ACHN (cell line): ENCODE results near the gene SELPLG.
"Not testable (repeated sequence)": the region's sequence is repeated elsewhere in the genome, so short reads cannot be mapped to it uniquely, and the experiment has no call there.

Experiments
- DNase-seq: peaks from one replicate; pipeline ENCODE4 v3.0.0-alpha.2; 2015
- in situ Hi-C: cut with HindIII; loops from 2 replicates; pipeline ENCODE4 v1.10.0; 2017; ENCODE audit warnings: low sequenced_read_pairs, low pct_ligation_motif_present, low pct_unique_long_range_greater_than_20kb

SELPLG gene

GRCh38 chr12:108599948-108600701, 33.6 kb downstream of the SELPLG start:
- in situ Hi-C loops: no loop called here

GRCh38 chr12:108599541-108599940, 34.2 kb downstream of the SELPLG start:
- in situ Hi-C loops: no loop called here
- DNase-seq: no peak

More at GRCh38 chr12:108599948-108600701, 33.6 kb downstream of the SELPLG start:
- no peak for DNase-seq

- no peak for DNase-seq
- in situ Hi-C loops: no loop called here
Measured at GRCh38 chr12:108598553-108599250, 35.0 kb downstream of the SELPLG start.

- no peak for DNase-seq
- in situ Hi-C loops: no loop called here
Measured at GRCh38 chr12:108597559-108598471, 35.9 kb downstream of the SELPLG start, which contains the start of gene TMEM119. TSS of gene TMEM119 (minus strand) at chr12:108598084. CDS start at chr12:108592383, 5,701 bp downstream.

- in situ Hi-C loops: no loop called here
Measured at GRCh38 chr12:108596854-108597558, 36.7 kb downstream of the SELPLG start.

GRCh38 chr12:108595711-108596647, 37.7 kb downstream of the SELPLG start:
- no peak for DNase-seq
- in situ Hi-C loops: no loop called here

More at GRCh38 chr12:108596854-108597558, 36.7 kb downstream of the SELPLG start:
- DNase-seq: no peak

GRCh38 chr12:108594960-108595710, 38.6 kb downstream of the SELPLG start:
- in situ Hi-C loops: no loop called here

GRCh38 chr12:108594323-108594903, 39.3 kb downstream of the SELPLG start:
- DNase-seq: no peak
- in situ Hi-C loops: no loop called here

More at GRCh38 chr12:108594960-108595710, 38.6 kb downstream of the SELPLG start:
- no peak for DNase-seq

GRCh38 chr12:108592033-108592909, 41.4 kb downstream of the SELPLG start:
- no peak for DNase-seq
- in situ Hi-C loops: no loop called here

GRCh38 chr12:108591267-108591980, 42.3 kb downstream of the SELPLG start:
- no peak for DNase-seq
- in situ Hi-C loops: no loop called here

GRCh38 chr12:108590463-108590862, 43.2 kb downstream of the SELPLG start:
- in situ Hi-C loops, DNase-seq: not testable (repeated sequence)

GRCh38 chr12:108589840-108590229, 43.9 kb downstream of the SELPLG start:
- DNase-seq: no peak
- in situ Hi-C loops: no loop called here

- in situ Hi-C loops: no loop called here
- DNase-seq: no peak
Measured at GRCh38 chr12:108589028-108589839, 44.5 kb downstream of the SELPLG start.

- in situ Hi-C loops: no loop called here
- DNase-seq: no peak
Measured at GRCh38 chr12:108587826-108588225, 45.9 kb downstream of the SELPLG start.
